ENCODE results near the gene CAPS. TPM values are rescaled to one million over a fixed set of nuclear protein-coding genes. Genes with fewer than 3 reads are reported as not detected.

The CAPS gene
- polyA plus RNA-seq, 1 donor (not counting 4 experiments of a cell fraction or from before 2014, with no cell fraction given) = 2.7 TPM

DNA sequence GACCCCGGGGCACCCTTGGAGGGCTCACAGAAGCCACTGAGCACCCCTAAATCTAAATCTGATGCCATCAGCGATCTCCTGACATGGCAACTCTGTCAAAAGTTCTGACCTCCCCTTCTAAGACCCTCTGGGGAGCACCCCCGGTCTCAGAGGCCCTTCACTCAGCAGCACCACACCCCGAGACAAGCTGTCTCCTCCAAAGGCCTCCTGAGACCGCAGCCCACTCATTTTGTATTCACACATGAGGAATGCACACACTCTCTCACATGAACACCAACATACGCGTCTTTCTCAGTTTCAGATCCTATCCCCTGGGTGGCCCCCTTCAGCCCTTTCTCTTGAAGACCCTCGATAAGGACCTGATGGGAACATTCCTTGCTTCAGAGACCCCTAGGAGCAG lies 13.1 kb upstream of the CAPS start:
- dilution Hi-C loops (cut with MboI; ENCODE audit: extremely low pct_ligation_motif_present, low sequenced_read_pairs) = no loop called here
- TF ChIP-seq EZH2 (IDR thresholded peaks at IDR 0.05; ENCODE audit: low read length) = no peak
- no peak for TF ChIP-seq CTCF (optimal IDR thresholded peaks at IDR 0.05 in 1 of 3, IDR thresholded peaks at IDR 0.05 in 1 of 3, conservative IDR thresholded peaks at IDR 0.05 in 1 of 3; ENCODE audit: extremely low read depth in 1 of 3, insufficient read depth in 2 of 3, low read length in 3 of 3)

DNA sequence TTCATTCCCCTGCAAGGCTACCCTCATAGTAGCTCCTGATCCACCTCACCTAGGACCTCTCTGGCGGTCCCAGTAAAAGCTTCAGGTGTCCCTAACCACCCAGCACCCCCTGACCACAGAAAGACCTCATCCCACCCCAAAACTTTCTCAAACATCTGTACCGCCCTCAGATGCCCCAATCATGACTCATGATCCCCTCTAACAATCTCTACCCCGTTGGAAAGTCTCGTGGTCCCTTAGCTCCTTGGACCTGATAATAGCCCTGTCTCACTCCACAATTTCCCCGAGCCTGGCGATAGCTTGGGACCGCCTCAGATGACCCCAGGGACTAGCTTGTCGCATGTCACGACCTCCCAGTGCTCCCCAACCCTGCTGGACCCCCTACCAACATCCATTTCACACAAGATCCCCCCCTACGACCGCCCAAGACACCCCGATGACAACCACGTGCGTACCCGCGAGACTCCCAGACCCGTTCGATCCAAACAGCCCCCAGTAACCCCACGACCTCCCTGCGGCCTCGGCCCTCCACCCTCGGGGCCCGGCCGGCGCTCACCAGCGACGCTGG lies 10.9 kb upstream of the CAPS start:
- no peak for FAIRE-seq

More for the DNA sequence above, 13.1 kb upstream of the CAPS start:
- DNase-seq (ENCODE audit: low read depth, low spot score) (no peak), FAIRE-seq (no peak)
- Histone ChIP-seq H3K27me3 (ENCODE audit: control insufficient read depth, extremely low read depth, insufficient read depth, low read length) (no peaks in the 10 kb centered on the region), H3K9me1 (ENCODE audit: control insufficient read depth, extremely low read depth, insufficient read depth, low read length) (no peaks in the 10 kb centered on the region), H2AFZ (ENCODE audit: control insufficient read depth, low read length) (no peak overlapping the region), H3K4me1 (ENCODE audit: control insufficient read depth, extremely low read depth, insufficient read depth, low read length) (peaks cover 4% of the 10 kb centered on the region), H3K79me2 (ENCODE audit: control insufficient read depth, insufficient read depth, low read length) (peaks cover 47% of the 10 kb centered on the region), H3K4me2 (ENCODE audit: control insufficient read depth, extremely low read depth, insufficient read depth, low read depth, low read length) (no peak overlapping the region), H3K4me3 (ENCODE audit: control insufficient read depth in 2 of 3, extremely low read depth in 1 of 3, insufficient read depth in 2 of 3, low read depth in 1 of 3, low read length in 3 of 3) (no peak overlapping the region), H3K9ac (ENCODE audit: control insufficient read depth, extremely low read depth, insufficient read depth, low read length) (no peak overlapping the region), H3K36me3 (ENCODE audit: control insufficient read depth in 2 of 2, extremely low read depth in 1 of 2, insufficient read depth in 2 of 2, low read length in 2 of 2) (peaks cover 6 to 17% of the 10 kb centered on the region in 2 experiments), H3K27ac (ENCODE audit: control insufficient read depth, insufficient read depth, low read length) (no peak overlapping the region), H3K9me3 (ENCODE audit: control insufficient read depth, low read depth, low read length) (no peaks in the 10 kb centered on the region), H4K20me1 (ENCODE audit: control insufficient read depth, extremely low read depth, insufficient read depth, low read length) (peaks cover 2% of the 10 kb centered on the region)

More for the DNA sequence above, 10.9 kb upstream of the CAPS start:
- Histone ChIP-seq H3K9me3 (ENCODE audit: control insufficient read depth, low read depth, low read length) (no peaks in the 10 kb centered on the region), H3K4me3 (ENCODE audit: control insufficient read depth in 2 of 3, extremely low read depth in 1 of 3, insufficient read depth in 2 of 3, low read depth in 1 of 3, low read length in 3 of 3) (peak overlapping the region; percentile 79 to 98 (median 96)), H3K79me2 (ENCODE audit: control insufficient read depth, insufficient read depth, low read length) (peaks cover 39% of the 10 kb centered on the region), H3K27me3 (ENCODE audit: control insufficient read depth, extremely low read depth, insufficient read depth, low read length) (no peaks in the 10 kb centered on the region), H3K36me3 (ENCODE audit: control insufficient read depth in 2 of 2, extremely low read depth in 1 of 2, insufficient read depth in 2 of 2, low read length in 2 of 2) (peaks cover 2 to 9% of the 10 kb centered on the region in 2 experiments), H4K20me1 (ENCODE audit: control insufficient read depth, extremely low read depth, insufficient read depth, low read length) (no peaks in the 10 kb centered on the region), H3K27ac (ENCODE audit: control insufficient read depth, insufficient read depth, low read length) (peak overlapping the region; percentile 99), H3K4me2 (ENCODE audit: control insufficient read depth, extremely low read depth, insufficient read depth, low read depth, low read length) (peak overlapping the region; percentile 73), H3K9ac (ENCODE audit: control insufficient read depth, extremely low read depth, insufficient read depth, low read length) (peak overlapping the region; percentile 99), H3K9me1 (ENCODE audit: control insufficient read depth, extremely low read depth, insufficient read depth, low read length) (no peaks in the 10 kb centered on the region), H3K4me1 (ENCODE audit: control insufficient read depth, extremely low read depth, insufficient read depth, low read length) (peaks cover 4% of the 10 kb centered on the region), H2AFZ (ENCODE audit: control insufficient read depth, low read length) (peak overlapping the region; percentile 32)
- no peak for DNase-seq (ENCODE audit: low read depth, low spot score)
- TF ChIP-seq CTCF (optimal IDR thresholded peaks at IDR 0.05 in 1 of 3, IDR thresholded peaks at IDR 0.05 in 1 of 3, conservative IDR thresholded peaks at IDR 0.05 in 1 of 3; ENCODE audit: extremely low read depth in 1 of 3, insufficient read depth in 2 of 3, low read length in 3 of 3) (no peak), EZH2 (IDR thresholded peaks at IDR 0.05; ENCODE audit: low read length) (no peak)
- dilution Hi-C loops (cut with MboI; ENCODE audit: extremely low pct_ligation_motif_present, low sequenced_read_pairs) = no loop called here

Measured in keratinocyte (primary cell).